ENCODE data around the gene MPZL2. TPM values are rescaled to one million over a fixed set of nuclear protein-coding genes. Genes with fewer than 3 reads are reported as not detected.

MPZL2 gene
- total and polyA plus RNA-seq, 2 of the 13 experiments (the other 11 are each of a cell fraction or from before 2014, with no cell fraction given), result 27.9 to 53.7 TPM

GRCh38 chr11:118290923-118291322 is 26.8 kb upstream of the MPZL2 start (continued):
- 0 out of 2 replicates have a peak, but pooled peaks have one; percentile 31 for TF ChIP-seq GMEB1 (CRISPR knock-in tag; IDR thresholded peaks at IDR 0.05; ENCODE audit: borderline replicate concordance)
- TF ChIP-seq MED1 (CRISPR knock-in tag; IDR thresholded peaks at IDR 0.05), result peak; percentile 49
- TF ChIP-seq KLF13 (CRISPR knock-in tag; IDR thresholded peaks at IDR 0.05), result no peak
- no peak; the same call in 1 of the 2 replicates for TF ChIP-seq TARDBP (CRISPR knock-in tag; IDR thresholded peaks at IDR 0.05)
- TF ChIP-seq SMC3 (IDR thresholded peaks at IDR 0.05; ENCODE audit: low read length), result peak; percentile 98
- peak; percentile 80 for TF ChIP-seq ZMYM4 (CRISPR knock-in tag; IDR thresholded peaks at IDR 0.05)
- TF ChIP-seq SALL1 (CRISPR knock-in tag; IDR thresholded peaks at IDR 0.05), result peak; percentile 58
- TF ChIP-seq SOX5 (CRISPR knock-in tag; IDR thresholded peaks at IDR 0.05; ENCODE audit: borderline replicate concordance), result peak; percentile 35
- TF ChIP-seq PHB2 (IDR thresholded peaks at IDR 0.05; ENCODE audit: partially characterized antibody), result no peak

GRCh38 chr11:118289401-118289800 is 25.3 kb upstream of the MPZL2 start:
- intact Hi-C loops (cut with micrococcal nuclease; ENCODE audit: unreplicated experiment) (no loop called here), in situ Hi-C loops (cut with HindIII; ENCODE audit: extremely low pct_ligation_motif_present, low pct_unique_long_range_greater_than_20kb) (no loop called here)
- H3K4me1 ChIP-seq (ENCODE audit: insufficient read depth, low read length), result peaks cover 12% of the 10 kb centered on the region
- H3K36me3 ChIP-seq (replicated peaks in 1 of 2; ENCODE audit: control insufficient read depth in 1 of 2, insufficient read depth in 2 of 2, low read length in 2 of 2), result no peaks in the 10 kb centered on the region
- no peak overlapping the region for H2AFZ ChIP-seq (ENCODE audit: low read length)
- ATAC-seq (no peak), DNase-seq (ENCODE audit: low spot score) (no peak), FAIRE-seq (no peak)
- BruUV-seq (replicated peaks), result no TSS peak
- no peak overlapping the region for H3K4me2 ChIP-seq (ENCODE audit: low read depth, low read length)
- no peak overlapping the region for H3K27ac ChIP-seq (ENCODE audit: extremely low read length, insufficient read depth, low read length)
- CTCF ChIA-PET (ENCODE audit: low intra/inter-chr PET ratio, low total read pairs), result interaction anchor here (3.6 kb wide), 1 partner anchor 91 kb away, joined by 34 read pairs; no protein-coding TSS in a partner anchor
- no peaks in the 10 kb centered on the region for H3K79me2 ChIP-seq (ENCODE audit: insufficient read depth, low read length)
- H3K9ac ChIP-seq (ENCODE audit: insufficient read depth, low read depth, low read length), result no peak overlapping the region
- H3K27me3 ChIP-seq (ENCODE audit: control insufficient read depth in 1 of 2, insufficient read depth in 2 of 2, low read length in 2 of 2), result no peaks in the 10 kb centered on the region
- H3K9me3 ChIP-seq (ENCODE audit: low read length), result no peaks in the 10 kb centered on the region
- POLR2A ChIA-PET, result no interaction called here
- H4K20me1 ChIP-seq (ENCODE audit: insufficient read depth, low read length), result no peaks in the 10 kb centered on the region
- H3K4me3 ChIP-seq (replicated peaks in 1 of 3; ENCODE audit: insufficient read depth in 1 of 3, low read depth in 2 of 3, low read length in 3 of 3), result no peak overlapping the region
- TF ChIP-seq SNRNP70 (IDR thresholded peaks at IDR 0.05; ENCODE audit: low read depth, low read length), result no peak
- no peak for TF ChIP-seq ESRRA (CRISPR knock-in tag; IDR thresholded peaks at IDR 0.05; ENCODE audit: low read depth)
- TF ChIP-seq GZF1 (CRISPR knock-in tag; IDR thresholded peaks at IDR 0.05), result no peak
- TF ChIP-seq ARID2 (CRISPR knock-in tag; IDR thresholded peaks at IDR 0.05; ENCODE audit: borderline replicate concordance), result no peak
- no peak for TF ChIP-seq ZBED4 (CRISPR knock-in tag; IDR thresholded peaks at IDR 0.05; ENCODE audit: borderline replicate concordance)
- TF ChIP-seq MLX (CRISPR knock-in tag; IDR thresholded peaks at IDR 0.05), result no peak
- TF ChIP-seq ZNF30 (CRISPR knock-in tag; IDR thresholded peaks at IDR 0.05), result no peak
- no peak for TF ChIP-seq NFYB (CRISPR knock-in tag; IDR thresholded peaks at IDR 0.05)
- TF ChIP-seq NFKB2 (CRISPR knock-in tag; IDR thresholded peaks at IDR 0.05; ENCODE audit: borderline replicate concordance), result no peak
- TF ChIP-seq KDM3A (CRISPR knock-in tag; IDR thresholded peaks at IDR 0.05; ENCODE audit: low read depth), result no peak
- no peak for TF ChIP-seq MIXL1 (CRISPR knock-in tag; IDR thresholded peaks at IDR 0.05)
- no peak for TF ChIP-seq ZNF138 (CRISPR knock-in tag; IDR thresholded peaks at IDR 0.05; ENCODE audit: low read depth)
- TF ChIP-seq TBP (CRISPR knock-in tag; IDR thresholded peaks at IDR 0.05), result no peak
